Measurements from ENCODE around the gene MTMR10.

DNA sequence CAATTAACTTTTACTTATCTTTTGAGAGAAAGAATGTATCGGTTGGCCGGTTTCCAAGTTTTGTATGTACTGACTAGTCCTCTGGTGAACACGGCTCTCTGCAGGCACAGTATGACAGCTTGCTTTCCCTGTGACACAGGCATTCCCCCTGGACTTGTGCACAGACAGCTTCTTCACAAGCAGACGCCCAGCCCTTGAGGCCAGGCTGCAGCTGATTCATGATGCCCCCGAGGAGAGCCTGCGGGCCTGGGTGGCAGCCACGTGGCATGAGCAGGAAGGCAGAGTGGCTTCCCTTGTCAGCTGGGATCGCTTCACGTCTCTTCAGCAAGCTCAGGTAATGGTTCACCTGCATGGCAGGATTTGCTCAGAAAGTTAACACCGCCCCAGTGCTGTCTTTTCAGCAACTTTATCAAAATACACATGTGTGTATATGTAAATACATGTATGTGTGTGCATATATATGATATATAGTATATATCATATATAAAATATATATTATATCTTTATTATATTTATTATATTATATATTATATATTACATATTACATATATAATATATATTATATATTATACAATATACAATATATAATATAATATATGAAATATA lies 62.3 kb downstream of the MTMR10 start:
- TF ChIP-seq CTCF (conservative IDR thresholded peaks at IDR 0.05) = no peak
- TF ChIP-seq ZFX (IDR thresholded peaks at IDR 0.05) = no peak
